GM12872 (cell line): ENCODE results near the gene CENPT.

ENCODE experiments used
- TF ChIP-seq, protein P1 (sequence below): IDR thresholded peaks from 3 replicates; pipeline ENCODE4 v1.5.1; 2011; ENCODE audit warnings: low read depth, mild to moderate bottlenecking, low read length, moderate library complexity; ENCODE audit not compliant: insufficient read depth

CENPT gene

DNA sequence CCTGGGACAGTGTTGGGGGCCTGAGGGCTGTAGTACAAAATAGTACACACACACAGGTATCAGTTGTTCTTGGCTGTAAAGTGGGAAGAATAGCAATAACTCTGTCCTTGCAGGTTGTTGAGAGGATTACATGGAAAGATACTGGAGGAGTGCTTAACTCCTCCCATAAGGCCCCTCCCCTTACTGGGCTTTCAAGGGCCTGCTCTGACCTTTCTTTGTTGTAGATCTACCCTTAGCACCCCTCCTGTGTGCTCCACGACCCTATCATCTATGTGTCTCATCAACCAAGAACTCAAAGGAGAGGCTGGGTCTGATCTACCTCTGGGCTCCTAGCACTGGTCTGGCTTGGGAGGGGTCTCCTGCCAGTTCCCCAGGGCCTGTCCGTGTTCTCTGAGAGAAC, 17.1 kb upstream of the CENPT start:
- TF ChIP-seq, protein P1, sequence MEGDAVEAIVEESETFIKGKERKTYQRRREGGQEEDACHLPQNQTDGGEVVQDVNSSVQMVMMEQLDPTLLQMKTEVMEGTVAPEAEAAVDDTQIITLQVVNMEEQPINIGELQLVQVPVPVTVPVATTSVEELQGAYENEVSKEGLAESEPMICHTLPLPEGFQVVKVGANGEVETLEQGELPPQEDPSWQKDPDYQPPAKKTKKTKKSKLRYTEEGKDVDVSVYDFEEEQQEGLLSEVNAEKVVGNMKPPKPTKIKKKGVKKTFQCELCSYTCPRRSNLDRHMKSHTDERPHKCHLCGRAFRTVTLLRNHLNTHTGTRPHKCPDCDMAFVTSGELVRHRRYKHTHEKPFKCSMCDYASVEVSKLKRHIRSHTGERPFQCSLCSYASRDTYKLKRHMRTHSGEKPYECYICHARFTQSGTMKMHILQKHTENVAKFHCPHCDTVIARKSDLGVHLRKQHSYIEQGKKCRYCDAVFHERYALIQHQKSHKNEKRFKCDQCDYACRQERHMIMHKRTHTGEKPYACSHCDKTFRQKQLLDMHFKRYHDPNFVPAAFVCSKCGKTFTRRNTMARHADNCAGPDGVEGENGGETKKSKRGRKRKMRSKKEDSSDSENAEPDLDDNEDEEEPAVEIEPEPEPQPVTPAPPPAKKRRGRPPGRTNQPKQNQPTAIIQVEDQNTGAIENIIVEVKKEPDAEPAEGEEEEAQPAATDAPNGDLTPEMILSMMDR, result no peak

GRCh38 chr16:67862623-67863583, 15.4 kb upstream of the CENPT start:
- TF ChIP-seq, protein P1, result no peak

DNA sequence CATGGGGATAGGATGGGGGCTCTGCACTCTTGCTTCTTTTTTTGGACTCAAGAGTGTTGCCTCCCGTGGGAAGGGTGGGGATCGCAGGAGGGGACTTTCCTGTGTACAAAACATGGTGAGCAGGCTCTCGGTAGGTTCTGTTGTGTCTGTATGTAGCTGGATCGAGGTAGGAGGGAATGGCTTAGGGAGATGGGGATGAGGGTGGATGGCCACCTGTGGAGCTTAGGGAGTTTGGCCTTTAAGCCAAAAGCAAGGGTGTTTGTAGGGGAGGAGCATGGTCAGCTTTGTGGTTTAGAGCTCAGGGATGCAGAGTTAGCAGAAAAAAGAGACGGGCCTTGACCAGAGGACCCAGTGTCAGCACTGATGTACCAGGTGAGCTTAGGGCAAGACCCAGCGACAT, 14.4 kb upstream of the CENPT start:
- TF ChIP-seq, protein P1, result no peak

GRCh38 chr16:67860589-67861398, 13.3 kb upstream of the CENPT start:
- TF ChIP-seq, protein P1, result no peak

DNA sequence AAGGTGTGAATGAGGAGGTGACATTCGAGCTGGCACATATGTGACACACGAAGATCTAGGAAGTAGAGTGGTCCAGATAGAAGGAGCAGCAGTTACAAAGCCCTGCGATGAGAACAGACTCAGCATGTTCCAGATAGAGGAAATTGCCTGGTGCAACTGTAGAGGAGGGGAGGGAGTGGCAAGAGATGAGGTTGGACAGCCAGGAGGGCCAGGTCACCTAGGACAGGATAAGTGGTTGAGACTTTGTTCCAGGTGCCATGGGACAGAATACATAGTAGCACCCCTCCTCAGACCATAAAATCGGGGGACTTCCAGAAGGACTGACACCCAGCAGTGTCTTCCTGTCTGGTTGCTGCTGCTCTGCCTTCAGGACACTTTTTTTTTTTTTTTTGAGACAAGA, 11.0 kb upstream of the CENPT start:
- TF ChIP-seq, protein P1, result no peak

GRCh38 chr16:67857547-67858233, 10.2 kb upstream of the CENPT start:
- TF ChIP-seq, protein P1, result no peak

DNA sequence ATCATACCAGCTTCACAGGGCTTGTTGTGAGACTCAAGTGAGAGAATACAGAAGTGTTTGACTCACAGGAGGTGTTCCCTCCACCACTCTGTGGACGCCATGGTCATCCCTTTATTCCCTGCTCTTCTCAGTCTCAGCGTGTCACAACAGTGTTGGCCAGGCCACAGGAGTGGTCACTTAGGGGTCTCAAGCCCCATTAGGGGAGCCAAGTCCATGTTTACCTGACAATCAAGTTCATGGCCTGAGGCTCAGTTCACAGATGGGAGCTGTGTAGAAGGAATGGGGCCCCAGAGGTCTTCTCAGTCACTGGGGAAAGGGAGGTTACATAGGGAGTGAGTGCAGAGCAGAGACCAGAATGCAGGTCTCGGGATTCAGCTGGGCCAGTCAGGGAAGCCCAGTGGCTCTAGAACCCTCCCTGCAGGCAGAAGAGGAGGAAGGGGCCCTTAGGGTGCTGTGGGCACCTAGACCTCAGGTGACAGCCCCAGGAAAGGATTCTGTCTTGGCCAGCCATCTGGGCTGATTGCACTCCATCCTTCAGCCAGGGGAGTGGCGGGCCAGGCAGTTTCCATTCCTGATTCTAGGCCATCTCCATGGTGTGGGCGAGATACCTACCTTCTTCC, 9.5 kb upstream of the CENPT start:
- TF ChIP-seq, protein P1, result no peak
